Measurements from ENCODE around the gene ACBD5. TPM values are rescaled to one million over a fixed set of nuclear protein-coding genes. Genes with fewer than 3 reads are reported as not detected.
A peak's percentile ranks its signal among the peaks of the same experiment; 100 is the strongest.
"Not testable (repeated sequence)": the region's sequence is repeated elsewhere in the genome, so short reads cannot be mapped to it uniquely, and the experiment has no call there.

The ACBD5 gene
- total RNA-seq (10 to 100 TPM; 21.3 to 22.5 TPM), total RNA-seq (9.6 to 83.0 (median 53.5) reads per million in 172 experiments)
- 14.6 TPM for polyA plus RNA-seq (2013, experiment 1 of 2)
- 19.2 TPM for polyA plus RNA-seq (2013, experiment 2 of 2)

GRCh38 chr10:27240212-27241009 is at the start of gene ACBD5:
TSS of gene ACBD5 (minus strand) at chr10:27240797. CDS start at chr10:27240688, 109 bp downstream.
- intact Hi-C loops (cut with DNase I, micrococcal nuclease) = loop anchor here (1.0 to 10.0 kb wide), 5 partner anchors 52 to 1124 kb away; partner anchors contain the start of genes ABI1 (in 2 of the 2), MASTL (in 1 of the 2) and RAB18 (in 1 of the 2)
- Mint-ChIP-seq H3K27ac (peak within 1 kb of the TSS; percentile 94), H3K27me3 (no peaks in the 10 kb centered on the region), H3K9me3 (no peaks in the 10 kb centered on the region), H3K36me3 (ENCODE audit: low read depth) (peaks cover 31% of the 10 kb centered on the region), H3K4me3 (peak within 1 kb of the TSS; percentile 88), H3K4me1 (ENCODE audit: low read depth) (peaks cover 50% of the 10 kb centered on the region)
- no peaks in the 10 kb centered on the region for H3K36me3 ChIP-seq (ENCODE audit: insufficient read depth, low read length)
- ChIA-PET POLR2A (interaction anchor here (0.6 to 2.8 kb wide), 15 partner anchors 10 to 1093 kb away, joined by 3 to 44 read pairs (median 5); partner anchors contain the start of genes MASTL, RAB18 and YME1L1), CTCF (no interaction called here)
- TF ChIP-seq CTCF (IDR thresholded peaks at IDR 0.05) = no peak
- ATAC-seq (ENCODE audit: poor library complexity) (peak; percentile 25), DNase-seq (peak; percentile 49 to 81 (median 66))
- peaks cover 38% of the 10 kb centered on the region for H3K4me1 ChIP-seq (ENCODE audit: insufficient read depth, low read length)
- H3K27ac ChIP-seq (ENCODE audit: low read depth in 1 of 2, low read length in 2 of 2) = peak within 1 kb of the TSS; percentile 85 to 97
- no peaks in the 10 kb centered on the region for H3K27me3 ChIP-seq (ENCODE audit: control insufficient read depth in 1 of 2, insufficient read depth in 2 of 2, low read length in 2 of 2)
- peak within 1 kb of the TSS; percentile 92 for H3K4me3 ChIP-seq (ENCODE audit: low read length)
- no peaks in the 10 kb centered on the region for H3K9me3 ChIP-seq (ENCODE audit: control insufficient read depth in 1 of 2, insufficient read depth in 1 of 2, low read length in 2 of 2)

- Mint-ChIP-seq H3K27ac (no peak overlapping the region), H3K4me3 (no peak overlapping the region), H3K9me3 (no peaks in the 10 kb centered on the region), H3K27me3 (peaks cover 4% of the 10 kb centered on the region), H3K36me3 (ENCODE audit: low read depth) (no peaks in the 10 kb centered on the region), H3K4me1 (ENCODE audit: low read depth) (no peaks in the 10 kb centered on the region)
- Histone ChIP-seq H3K4me1 (ENCODE audit: insufficient read depth, low read length) (no peaks in the 10 kb centered on the region), H3K36me3 (ENCODE audit: insufficient read depth, low read length) (no peaks in the 10 kb centered on the region), H3K27ac (ENCODE audit: low read depth in 1 of 2, low read length in 2 of 2) (no peak overlapping the region), H3K4me3 (ENCODE audit: low read length) (no peak overlapping the region), H3K27me3 (ENCODE audit: control insufficient read depth in 1 of 2, insufficient read depth in 2 of 2, low read length in 2 of 2) (no peaks in the 10 kb centered on the region), H3K9me3 (ENCODE audit: control insufficient read depth in 1 of 2, insufficient read depth in 1 of 2, low read length in 2 of 2) (no peaks in the 10 kb centered on the region)
- ATAC-seq (ENCODE audit: poor library complexity) = peak; percentile 78
- peak in 8 of 14 experiments; percentile 3 to 69 (median 36) for DNase-seq
- TF ChIP-seq CTCF (IDR thresholded peaks at IDR 0.05) = peak; percentile 57
- intact Hi-C loops (cut with DNase I, micrococcal nuclease) = loop anchor here (1.0 to 10.0 kb wide), 3 partner anchors 61 to 950 kb away; no protein-coding TSS in a partner anchor
- POLR2A ChIA-PET = interaction anchor here (1.0 to 1.1 kb wide), 2 partner anchors 61 to 131 kb away, joined by 3 to 5 read pairs; partner anchors contain the start of gene YME1L1
- CTCF ChIA-PET = interaction anchor here (1.0 to 1.8 kb wide), 3 partner anchors 32 to 61 kb away, joined by 3 to 11 read pairs (median 4); no protein-coding TSS in a partner anchor
These were observed 44.5 kb upstream of the ACBD5 start for GRCh38 chr10:27285093-27285492.

DNA sequence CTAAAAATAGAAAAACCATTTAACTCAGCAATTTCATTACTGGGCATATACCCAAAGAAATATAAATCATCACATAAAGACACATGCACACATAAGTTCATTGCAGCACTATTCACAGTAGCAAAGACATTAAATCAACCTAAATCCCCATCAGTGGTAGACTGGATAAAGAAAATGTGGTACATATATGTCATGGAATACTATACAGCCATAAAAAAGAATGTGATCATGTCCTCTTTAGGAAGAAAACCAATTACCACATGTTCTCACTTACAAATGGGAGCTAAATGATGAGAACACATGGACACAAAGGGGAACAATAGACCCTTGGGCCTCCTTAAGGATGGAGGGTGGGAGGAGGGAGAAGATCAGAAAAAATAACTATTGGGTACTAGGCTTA is 36.0 kb upstream of the ACBD5 start:
- Mint-ChIP-seq H3K27me3 (peaks cover 68% of the 10 kb centered on the region), H3K27ac (no peak overlapping the region), H3K9me3 (peaks cover 7% of the 10 kb centered on the region), H3K4me3 (no peak overlapping the region), H3K4me1 (ENCODE audit: low read depth) (no peaks in the 10 kb centered on the region), H3K36me3 (ENCODE audit: low read depth) (no peaks in the 10 kb centered on the region)
- Histone ChIP-seq H3K27me3 (ENCODE audit: control insufficient read depth in 1 of 2, insufficient read depth in 2 of 2, low read length in 2 of 2) (peaks cover 0 to 3% of the 10 kb centered on the region in 2 experiments), H3K4me3 (ENCODE audit: low read length) (no peak overlapping the region), H3K4me1 (ENCODE audit: insufficient read depth, low read length) (no peaks in the 10 kb centered on the region), H3K9me3 (ENCODE audit: control insufficient read depth in 1 of 2, insufficient read depth in 1 of 2, low read length in 2 of 2) (no peaks in the 10 kb centered on the region), H3K36me3 (ENCODE audit: insufficient read depth, low read length) (no peaks in the 10 kb centered on the region), H3K27ac (ENCODE audit: low read depth in 1 of 2, low read length in 2 of 2) (no peak overlapping the region)
- ATAC-seq (ENCODE audit: poor library complexity) (no peak), DNase-seq (no peak)
- ChIA-PET POLR2A (interaction anchor here (1.0 kb wide), 1 partner anchor 122 kb away, joined by 7 read pairs; the partner anchor contains the start of gene YME1L1), CTCF (no interaction called here)
- no peak for TF ChIP-seq CTCF (IDR thresholded peaks at IDR 0.05)
- intact Hi-C loops (cut with DNase I, micrococcal nuclease) = no loop called here

- ATAC-seq (ENCODE audit: poor library complexity); intact Hi-C loops (cut with DNase I, micrococcal nuclease); H3K4me1 ChIP-seq (ENCODE audit: insufficient read depth, low read length); H3K36me3 ChIP-seq (ENCODE audit: insufficient read depth, low read length); DNase-seq; H3K4me3 Mint-ChIP-seq; H3K4me3 ChIP-seq (ENCODE audit: low read length); H3K4me1 Mint-ChIP-seq (ENCODE audit: low read depth); H3K9me3 ChIP-seq (ENCODE audit: control insufficient read depth in 1 of 2, insufficient read depth in 1 of 2, low read length in 2 of 2); H3K27ac ChIP-seq (ENCODE audit: low read depth in 1 of 2, low read length in 2 of 2); CTCF ChIA-PET; POLR2A ChIA-PET; H3K9me3 Mint-ChIP-seq; H3K27ac Mint-ChIP-seq; H3K36me3 Mint-ChIP-seq (ENCODE audit: low read depth); H3K27me3 ChIP-seq (ENCODE audit: control insufficient read depth in 1 of 2, insufficient read depth in 2 of 2, low read length in 2 of 2): not testable (repeated sequence)
- peaks cover 59% of the 10 kb centered on the region for H3K27me3 Mint-ChIP-seq
These were observed 25.4 kb upstream of the ACBD5 start for GRCh38 chr10:27266025-27266424.

DNA sequence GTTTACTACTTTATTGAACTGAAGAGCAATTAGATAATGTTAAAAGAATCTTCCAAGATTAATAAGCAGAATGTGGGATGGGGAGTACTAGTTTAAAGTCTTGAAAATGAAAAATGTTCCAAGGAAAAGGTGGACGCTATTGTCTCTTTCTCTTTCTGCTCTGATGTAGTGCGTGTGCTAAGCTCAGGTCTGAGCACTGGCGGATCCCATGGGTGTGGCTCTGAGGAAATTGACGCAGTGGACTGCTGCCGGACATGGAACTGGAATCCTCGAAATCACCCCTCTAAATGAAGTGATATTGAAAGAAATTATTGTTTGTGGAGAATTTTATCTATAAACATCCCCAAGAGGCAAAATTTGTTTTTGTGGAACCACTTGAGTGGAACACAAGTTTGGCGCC is 22.2 kb upstream of the ACBD5 start:
- H3K36me3 ChIP-seq (ENCODE audit: insufficient read depth, low read length); POLR2A ChIA-PET; intact Hi-C loops (cut with DNase I, micrococcal nuclease); DNase-seq; H3K27ac ChIP-seq (ENCODE audit: low read depth in 1 of 2, low read length in 2 of 2); H3K9me3 Mint-ChIP-seq; H3K27ac Mint-ChIP-seq; H3K36me3 Mint-ChIP-seq (ENCODE audit: low read depth); H3K4me3 Mint-ChIP-seq; H3K9me3 ChIP-seq (ENCODE audit: control insufficient read depth in 1 of 2, insufficient read depth in 1 of 2, low read length in 2 of 2); ATAC-seq (ENCODE audit: poor library complexity); H3K4me3 ChIP-seq (ENCODE audit: low read length): not testable (repeated sequence)
- Histone ChIP-seq H3K27me3 (ENCODE audit: control insufficient read depth in 1 of 2, insufficient read depth in 2 of 2, low read length in 2 of 2) (peaks cover 24 to 33% of the 10 kb centered on the region in 2 experiments), H3K4me1 (ENCODE audit: insufficient read depth, low read length) (peaks cover 18% of the 10 kb centered on the region)
- Mint-ChIP-seq H3K27me3 (peaks cover 69% of the 10 kb centered on the region), H3K4me1 (ENCODE audit: low read depth) (peaks cover 16% of the 10 kb centered on the region)
- CTCF ChIA-PET = interaction anchor here (0.7 kb wide), 1 partner anchor 97 kb away, joined by 3 read pairs; no protein-coding TSS in a partner anchor
